Activated T-cell treated with anti-CD3 and anti-CD28 coated beads, Interleukin-2, amount 50 U/mL, for 4 hours (primary cell): ENCODE measurements around the gene MAZ. TPM values are rescaled to one million over a fixed set of nuclear protein-coding genes. Genes with fewer than 3 reads are reported as not detected.
"Not testable (repeated sequence)": the region's sequence is repeated elsewhere in the genome, so short reads cannot be mapped to it uniquely, and the experiment has no call there.

ENCODE experiments used
- ATAC-seq, 2 donors: fragments of 200-7000 bp; cut with Tn5 transposase; one replicate each; pipeline ENCODE4 v1.10.0; 2021
- DNase-seq: peaks from one replicate; pipeline ENCODE4 v3.0.0-alpha.2; 2020
- H3K27me3 Mint-ChIP-seq: one replicate; pipeline ENCODE4 v1.8.0; 2021; ENCODE audit warnings: low read depth, mixed read lengths
- H3K36me3 Mint-ChIP-seq: one replicate; pipeline ENCODE4 v1.8.0; 2022; ENCODE audit warnings: mixed read lengths; ENCODE audit not compliant: insufficient read depth
- H3K4me1 Mint-ChIP-seq: one replicate; pipeline ENCODE4 v1.8.0; 2021; ENCODE audit warnings: low read depth, mixed read lengths
- H3K4me3 Mint-ChIP-seq: one replicate; pipeline ENCODE4 v1.8.0; 2021; ENCODE audit warnings: mild to moderate bottlenecking, moderate library complexity, mixed read lengths
- H3K9me3 Mint-ChIP-seq: one replicate; pipeline ENCODE4 v1.8.0; 2021; ENCODE audit warnings: mixed read lengths
- total RNA-seq, 3 donors: library from RNA; stranded (reverse); gene quantifications; one replicate each; pipeline ENCODE4 v1.2.1, GENCODE V29; 2021

The MAZ gene
- total RNA-seq: 100 to 1,000 TPM; 321 to 471 (median 409) TPM

DNA sequence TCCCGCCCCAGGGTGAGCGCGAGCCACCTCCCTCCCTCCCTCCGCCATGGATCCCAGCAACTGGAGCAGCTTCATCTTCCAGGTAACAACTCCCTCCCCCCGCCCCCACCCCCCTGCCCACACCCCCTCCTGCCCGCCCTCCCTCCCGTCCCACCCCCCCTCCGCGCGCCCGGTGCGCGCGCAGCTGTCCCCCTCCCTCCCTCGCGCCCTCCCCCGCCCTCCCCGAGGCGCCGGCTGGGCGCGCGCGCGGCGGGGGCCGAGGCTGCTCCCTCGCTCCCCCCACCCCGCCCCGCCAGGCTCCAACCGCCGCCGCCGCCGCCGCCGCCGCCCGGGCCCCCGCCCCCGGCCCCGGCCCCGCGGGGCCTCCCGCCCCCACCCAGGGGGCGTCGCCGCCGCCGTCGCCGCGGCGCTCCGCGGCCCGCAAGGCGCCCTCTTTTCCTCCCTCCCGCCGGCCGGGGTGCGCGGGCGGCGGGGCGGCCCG is at the start of gene MAZ:
Gene MAZ (plus strand): TSS at position 431 of the 481 bp plus-strand sequence. CDS start 173 bp downstream, outside the sequence.
- peaks cover 17% of the 10 kb centered on the region for H3K36me3 Mint-ChIP-seq
- DNase-seq: peak; percentile 74
- H3K4me3 Mint-ChIP-seq: peak within 1 kb of the TSS; percentile 98
- ATAC-seq: peak; percentile 1 to 2
- no peaks in the 10 kb centered on the region for H3K9me3 Mint-ChIP-seq
- H3K27me3 Mint-ChIP-seq: no peaks in the 10 kb centered on the region
- peaks cover 43% of the 10 kb centered on the region for H3K4me1 Mint-ChIP-seq

GRCh38 chr16:29756654-29757053 is 49.7 kb upstream of the MAZ start:
- no peak overlapping the region for H3K4me3 Mint-ChIP-seq
- ATAC-seq: no peak
- H3K36me3 Mint-ChIP-seq: no peaks in the 10 kb centered on the region

DNA sequence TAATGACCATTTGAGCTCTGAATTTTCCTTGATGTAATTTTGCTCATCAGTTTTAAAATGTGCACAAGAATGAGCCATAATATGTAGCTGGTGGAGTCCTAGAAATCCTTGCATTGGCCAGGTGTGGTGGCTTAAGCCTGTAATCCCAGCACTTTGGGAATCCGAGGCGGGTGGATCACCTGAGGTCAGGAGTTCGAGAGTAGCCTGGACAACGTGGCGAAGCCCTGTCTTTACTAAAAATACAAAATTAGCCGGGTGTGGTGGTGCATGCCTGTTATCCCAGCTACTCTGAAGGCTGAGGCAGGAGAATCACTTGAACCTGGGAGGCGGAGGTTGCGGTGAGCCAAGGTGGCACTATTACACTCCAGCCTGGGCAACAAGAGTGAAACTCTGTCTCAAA is 49.2 kb upstream of the MAZ start:
- DNase-seq, H3K9me3 Mint-ChIP-seq, H3K27me3 Mint-ChIP-seq, H3K4me3 Mint-ChIP-seq, ATAC-seq, H3K36me3 Mint-ChIP-seq: not testable (repeated sequence)
- H3K4me1 Mint-ChIP-seq: peaks cover 37% of the 10 kb centered on the region

More at GRCh38 chr16:29756654-29757053, 49.7 kb upstream of the MAZ start:
- H3K9me3 Mint-ChIP-seq: no peaks in the 10 kb centered on the region
- no peak for DNase-seq
- no peaks in the 10 kb centered on the region for H3K27me3 Mint-ChIP-seq
- peaks cover 37% of the 10 kb centered on the region for H3K4me1 Mint-ChIP-seq

GRCh38 chr16:29757950-29758466 is 48.3 kb upstream of the MAZ start:
- Mint-ChIP-seq H3K36me3 (no peaks in the 10 kb centered on the region), H3K4me3 (no peak overlapping the region)
- ATAC-seq: no peak

GRCh38 chr16:29760567-29761279 is 45.6 kb upstream of the MAZ start:
- no peak for ATAC-seq

More at GRCh38 chr16:29757950-29758466, 48.3 kb upstream of the MAZ start:
- H3K27me3 Mint-ChIP-seq: no peaks in the 10 kb centered on the region
- no peaks in the 10 kb centered on the region for H3K9me3 Mint-ChIP-seq
- no peak for DNase-seq
- peaks cover 38% of the 10 kb centered on the region for H3K4me1 Mint-ChIP-seq

GRCh38 chr16:29761280-29761651 is 45.1 kb upstream of the MAZ start:
- not testable (repeated sequence) for H3K27me3 Mint-ChIP-seq, H3K4me3 Mint-ChIP-seq, DNase-seq, ATAC-seq, H3K36me3 Mint-ChIP-seq, H3K9me3 Mint-ChIP-seq
- H3K4me1 Mint-ChIP-seq: peaks cover 30% of the 10 kb centered on the region

More at GRCh38 chr16:29760567-29761279, 45.6 kb upstream of the MAZ start:
- no peak for DNase-seq
- no peaks in the 10 kb centered on the region for H3K36me3 Mint-ChIP-seq
- no peaks in the 10 kb centered on the region for H3K27me3 Mint-ChIP-seq
- H3K4me3 Mint-ChIP-seq: no peak overlapping the region
- H3K4me1 Mint-ChIP-seq: peaks cover 34% of the 10 kb centered on the region
- H3K9me3 Mint-ChIP-seq: no peaks in the 10 kb centered on the region

GRCh38 chr16:29761882-29762281 is 44.4 kb upstream of the MAZ start:
- Mint-ChIP-seq H3K9me3 (no peaks in the 10 kb centered on the region), H3K4me1 (peaks cover 25% of the 10 kb centered on the region), H3K27me3 (no peaks in the 10 kb centered on the region), H3K36me3 (no peaks in the 10 kb centered on the region), H3K4me3 (no peak overlapping the region)
- DNase-seq (no peak), ATAC-seq (no peak)

DNA sequence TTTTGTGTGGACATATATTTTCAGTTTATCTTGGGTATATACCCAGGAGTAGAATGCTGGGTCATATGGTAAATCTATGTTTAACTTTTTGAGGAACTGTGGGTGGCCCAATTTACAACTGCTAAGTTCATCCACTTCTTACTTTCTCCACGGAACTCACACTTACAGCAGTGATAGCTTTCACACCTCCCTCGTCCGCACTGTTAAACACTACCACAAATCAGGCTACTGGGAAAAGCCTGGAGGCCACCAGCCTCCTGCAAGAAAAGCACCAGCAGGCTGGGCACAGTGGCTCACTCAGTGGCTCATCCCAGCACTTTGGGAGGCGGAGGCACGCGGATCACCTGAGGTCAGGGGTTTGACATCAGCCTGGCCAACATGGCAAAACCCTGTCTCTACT is 43.0 kb upstream of the MAZ start:
- Mint-ChIP-seq H3K4me3 (no peak overlapping the region), H3K4me1 (peaks cover 17% of the 10 kb centered on the region), H3K9me3 (no peaks in the 10 kb centered on the region), H3K36me3 (no peaks in the 10 kb centered on the region), H3K27me3 (no peaks in the 10 kb centered on the region)
- ATAC-seq (no peak), DNase-seq (no peak)

DNA sequence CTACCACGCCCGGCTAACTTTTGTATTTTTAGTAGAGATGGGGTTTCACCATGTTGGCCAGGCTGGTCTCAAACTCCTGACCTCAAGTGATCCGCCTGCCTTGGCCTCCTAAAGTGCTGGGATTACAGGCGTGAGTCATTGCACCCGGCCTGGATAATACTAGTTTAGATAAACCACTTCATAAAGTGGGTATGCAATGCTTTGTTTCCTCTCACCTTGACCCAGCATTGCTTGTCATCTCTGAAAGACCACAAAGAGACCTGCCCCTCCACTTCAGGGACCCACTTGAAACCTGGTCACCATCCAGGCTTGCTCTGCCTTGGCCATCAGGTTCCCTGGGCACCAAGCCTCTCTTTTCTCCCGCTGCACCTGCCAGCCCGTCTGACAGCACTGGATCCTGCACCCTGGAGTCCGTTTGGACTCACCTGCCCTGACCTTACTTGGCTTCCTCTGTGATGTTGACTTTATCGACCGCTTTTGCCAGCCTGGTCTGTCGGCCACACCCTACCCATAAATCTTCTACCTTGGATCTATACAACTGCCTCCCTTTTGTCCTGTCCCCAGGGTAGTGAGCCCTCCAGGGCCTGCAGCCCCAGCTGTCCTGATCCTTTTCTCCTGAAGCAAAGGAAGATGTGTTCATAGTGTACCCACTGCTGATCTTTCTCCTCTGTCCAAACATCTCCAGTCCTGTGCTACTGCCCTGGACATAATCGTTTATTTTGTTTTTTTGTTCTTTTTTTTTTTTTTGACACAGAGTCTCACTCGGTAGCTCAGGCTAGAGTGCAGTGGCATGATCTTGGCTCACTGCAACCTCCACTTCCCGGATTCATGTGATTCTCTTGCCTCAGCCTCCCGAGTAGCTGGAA is 40.9 kb upstream of the MAZ start:
- H3K4me3 Mint-ChIP-seq: no peak overlapping the region

GRCh38 chr16:29766571-29766970 is 39.8 kb upstream of the MAZ start:
- no peak for DNase-seq
- H3K27me3 Mint-ChIP-seq: no peaks in the 10 kb centered on the region
- H3K9me3 Mint-ChIP-seq: no peaks in the 10 kb centered on the region
- no peaks in the 10 kb centered on the region for H3K36me3 Mint-ChIP-seq
- no peak for ATAC-seq
- H3K4me3 Mint-ChIP-seq: no peak overlapping the region
- peaks cover 12% of the 10 kb centered on the region for H3K4me1 Mint-ChIP-seq

More for the DNA sequence above, 40.9 kb upstream of the MAZ start:
- DNase-seq: no peak
- H3K36me3 Mint-ChIP-seq: no peaks in the 10 kb centered on the region
- no peaks in the 10 kb centered on the region for H3K27me3 Mint-ChIP-seq
- H3K9me3 Mint-ChIP-seq: no peaks in the 10 kb centered on the region
- peaks cover 13% of the 10 kb centered on the region for H3K4me1 Mint-ChIP-seq
- ATAC-seq: no peak

DNA sequence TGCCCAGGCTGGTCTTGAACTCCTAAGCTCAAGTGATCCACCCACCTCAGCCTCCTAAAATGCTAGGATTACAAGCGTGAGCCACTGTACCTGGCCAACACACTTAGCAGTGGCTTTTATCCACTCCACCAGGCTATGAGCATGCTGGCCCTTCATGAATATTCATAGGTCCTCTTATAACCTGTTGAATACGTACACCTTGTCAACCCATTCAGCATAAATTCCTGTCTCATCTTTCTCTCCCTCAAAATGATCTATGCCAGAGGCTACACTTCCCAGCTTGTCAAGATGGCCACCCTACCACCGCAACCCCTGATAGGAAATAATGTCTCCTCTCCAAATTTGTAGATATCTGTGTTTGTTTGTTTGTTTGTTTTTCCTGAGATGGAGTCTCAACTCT is 39.3 kb upstream of the MAZ start:
- Mint-ChIP-seq H3K9me3 (no peaks in the 10 kb centered on the region), H3K36me3 (no peaks in the 10 kb centered on the region), H3K4me1 (peaks cover 12% of the 10 kb centered on the region), H3K27me3 (no peaks in the 10 kb centered on the region), H3K4me3 (no peak overlapping the region)
- DNase-seq (no peak), ATAC-seq (no peak)

DNA sequence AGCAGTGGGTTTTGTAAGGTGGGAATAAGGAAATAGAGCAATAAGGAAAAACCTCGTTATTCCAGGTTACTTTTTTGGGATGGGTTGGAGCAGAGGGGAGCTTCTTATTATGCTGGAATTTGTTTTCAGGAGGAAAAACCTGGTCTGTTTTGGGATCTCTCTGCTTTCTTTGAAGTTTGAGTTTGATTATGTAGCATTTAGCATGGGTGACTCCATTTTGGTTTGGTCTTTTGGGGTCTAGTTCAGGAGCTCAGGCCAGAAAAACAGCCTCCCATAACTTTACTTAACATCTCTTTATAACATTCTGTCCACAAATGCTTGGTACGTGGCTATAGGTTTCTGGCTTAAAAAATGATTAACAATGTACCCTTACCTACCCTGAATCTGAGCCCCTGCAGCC is 36.8 kb upstream of the MAZ start:
- Mint-ChIP-seq H3K27me3 (no peaks in the 10 kb centered on the region), H3K4me3 (no peak overlapping the region), H3K9me3 (no peaks in the 10 kb centered on the region), H3K4me1 (peaks cover 3% of the 10 kb centered on the region), H3K36me3 (no peaks in the 10 kb centered on the region)
- ATAC-seq: no peak
- DNase-seq: no peak

GRCh38 chr16:29770250-29770929 is 35.9 kb upstream of the MAZ start:
- Mint-ChIP-seq H3K9me3 (no peaks in the 10 kb centered on the region), H3K27me3 (no peaks in the 10 kb centered on the region), H3K36me3 (no peaks in the 10 kb centered on the region), H3K4me1 (peaks cover 4% of the 10 kb centered on the region), H3K4me3 (no peak overlapping the region)
- no peak for ATAC-seq
- no peak for DNase-seq

DNA sequence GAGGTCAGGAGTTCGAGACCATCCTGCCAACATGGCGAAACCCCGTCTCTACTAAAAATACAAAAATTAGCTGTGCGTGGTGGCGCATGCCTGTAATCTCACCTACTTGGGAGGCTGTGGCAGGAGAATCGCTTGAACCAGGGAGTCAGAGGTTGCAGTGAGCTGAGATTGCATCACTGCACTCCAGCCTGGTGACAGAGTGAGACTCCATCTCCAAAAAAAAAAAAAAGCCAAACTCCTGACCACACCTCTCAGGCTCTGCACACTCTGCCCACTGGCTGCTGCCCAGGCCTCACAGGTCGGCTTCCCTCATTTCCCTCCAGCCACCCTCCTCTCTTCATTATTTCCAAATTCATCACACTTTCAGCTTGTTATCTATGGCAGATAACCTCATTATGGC is 34.0 kb upstream of the MAZ start:
- not testable (repeated sequence) for H3K36me3 Mint-ChIP-seq, H3K9me3 Mint-ChIP-seq, H3K27me3 Mint-ChIP-seq, ATAC-seq, H3K4me1 Mint-ChIP-seq, H3K4me3 Mint-ChIP-seq, DNase-seq
